ENCODE results near the gene NOL7. TPM values are rescaled to one million over a fixed set of nuclear protein-coding genes. Genes with fewer than 3 reads are reported as not detected.
A peak's percentile ranks its signal among the peaks of the same experiment; 100 is the strongest.

NOL7 gene
- total RNA-seq (2014; rRNA removed; shearing (Covaris generic)), result 75.0 and 76.3 TPM in 2 replicates
- polyA plus RNA-seq (2014; cell fraction: nucleus; rRNA removed), result 50.2 and 63.3 TPM in 2 replicates

GRCh38 chr6:13614926-13615791, at the start of gene NOL7:
NOL7 (plus strand) TSS chr6:13615335; CDS start chr6:13615359, 24 bp downstream.
- DNase-seq (ENCODE audit: extremely low read depth, low read depth), result peak; percentile 95

DNA sequence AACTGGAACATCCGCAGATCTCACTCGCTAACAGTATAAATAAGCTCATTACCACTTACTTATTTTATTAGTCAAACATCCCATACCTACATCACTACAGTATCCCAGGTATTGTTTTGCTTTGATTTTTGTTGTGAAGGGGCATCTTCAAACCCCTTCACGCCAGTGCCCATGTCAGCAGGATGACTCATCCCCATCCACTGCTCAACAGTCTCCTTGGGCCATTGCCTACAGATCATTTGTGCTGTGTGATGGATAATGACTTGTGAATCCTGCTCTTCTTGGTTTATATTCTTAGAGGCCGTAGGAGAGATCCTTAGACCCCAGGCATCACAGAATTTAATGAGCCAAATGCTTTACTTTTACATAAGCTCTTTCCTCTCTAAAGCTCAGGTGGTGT, 49.2 kb upstream of the NOL7 start:
- no peak for DNase-seq (ENCODE audit: extremely low read depth, low read depth)

DNA sequence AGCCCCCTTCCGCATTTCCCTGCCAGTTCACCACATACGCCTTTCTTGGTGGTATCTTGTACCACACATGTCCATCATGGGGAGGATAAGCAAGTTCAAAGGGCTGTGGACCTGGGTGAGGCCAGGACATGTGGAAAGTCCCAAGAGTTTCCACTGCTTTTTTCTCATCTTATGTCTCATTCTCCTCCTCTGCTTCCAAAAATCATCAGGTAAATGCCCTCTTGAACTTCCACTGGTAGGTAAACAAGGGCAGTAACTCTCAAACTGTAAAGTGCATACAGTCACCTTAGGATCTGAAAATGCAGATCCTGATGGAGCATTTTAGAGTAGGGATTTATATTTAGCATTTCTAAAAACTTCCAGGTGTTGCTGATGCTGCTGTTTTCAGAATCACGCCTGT, 48.6 kb upstream of the NOL7 start:
- no peak for DNase-seq (ENCODE audit: extremely low read depth, low read depth)

- DNase-seq (ENCODE audit: extremely low read depth, low read depth), result no peak
These were observed 46.2 kb upstream of the NOL7 start for GRCh38 chr6:13568970-13569369.

DNA sequence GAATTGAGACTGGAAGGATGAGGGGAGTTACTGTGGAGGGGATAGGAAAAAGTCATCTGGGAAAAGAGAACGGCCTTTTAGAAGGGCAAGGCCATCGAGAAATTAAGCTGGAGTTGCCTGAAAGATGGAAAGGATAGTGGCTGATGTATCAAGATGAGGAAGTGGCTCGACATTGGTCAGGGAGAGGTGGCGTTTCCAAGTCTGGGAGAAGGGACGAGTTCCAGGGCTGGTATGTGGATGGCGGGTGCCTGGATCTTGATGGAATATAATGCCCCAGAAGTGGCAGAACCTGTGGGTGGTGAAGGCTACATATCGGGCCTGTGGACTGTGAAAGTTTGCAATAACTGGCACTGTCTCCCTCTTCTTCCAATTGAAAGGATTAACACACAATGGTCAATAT, 42.9 kb upstream of the NOL7 start:
- no peak for DNase-seq (ENCODE audit: extremely low read depth, low read depth)

DNA sequence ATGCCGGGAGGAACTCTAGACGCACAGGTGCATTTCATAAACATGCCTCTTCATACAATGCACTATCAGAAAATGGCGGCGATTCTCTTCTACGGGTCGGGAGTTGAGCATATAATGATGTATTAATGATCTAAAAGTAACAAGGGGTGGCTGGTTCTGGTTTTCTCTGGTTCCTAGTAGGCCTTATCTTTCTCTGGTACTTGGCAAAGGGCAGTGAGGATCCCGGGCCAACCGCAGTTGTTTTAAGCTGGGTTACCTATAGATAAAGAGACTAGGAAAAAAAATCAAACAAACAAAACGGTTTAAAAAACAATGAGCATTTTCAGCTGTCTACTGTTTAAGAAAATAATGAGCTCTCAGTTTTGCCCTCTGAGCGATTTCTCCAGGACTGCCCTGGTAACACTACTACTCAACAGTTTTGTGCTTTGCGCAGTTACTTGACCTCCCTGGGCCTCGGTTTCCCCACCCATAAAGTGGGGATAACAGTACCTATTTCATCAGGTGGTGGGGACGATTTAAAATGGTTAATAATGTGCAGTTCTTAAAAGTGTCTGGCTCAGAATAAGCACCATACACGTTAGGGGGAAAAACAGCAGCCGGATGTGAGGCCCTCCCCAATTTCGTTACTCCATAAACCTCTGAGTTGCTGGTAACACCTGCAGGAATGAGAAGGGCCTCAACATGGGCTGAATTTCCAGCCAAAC, 42.0 kb upstream of the NOL7 start:
- DNase-seq (ENCODE audit: extremely low read depth, low read depth), result no peak

- DNase-seq (ENCODE audit: extremely low read depth, low read depth), result peak; percentile 13
These were observed 41.4 kb upstream of the NOL7 start for GRCh38 chr6:13573669-13574110.

- peak; percentile 84 for DNase-seq (ENCODE audit: extremely low read depth, low read depth)
These were observed 41.0 kb upstream of the NOL7 start for GRCh38 chr6:13574149-13574570.

- peak; percentile 73 for DNase-seq (ENCODE audit: extremely low read depth, low read depth)
These were observed 40.4 kb upstream of the NOL7 start, which contains the start of gene SIRT5 for GRCh38 chr6:13574571-13575376. SIRT5 (plus strand) TSS chr6:13574601; CDS start chr6:13584111, 9,510 bp downstream.

DNA sequence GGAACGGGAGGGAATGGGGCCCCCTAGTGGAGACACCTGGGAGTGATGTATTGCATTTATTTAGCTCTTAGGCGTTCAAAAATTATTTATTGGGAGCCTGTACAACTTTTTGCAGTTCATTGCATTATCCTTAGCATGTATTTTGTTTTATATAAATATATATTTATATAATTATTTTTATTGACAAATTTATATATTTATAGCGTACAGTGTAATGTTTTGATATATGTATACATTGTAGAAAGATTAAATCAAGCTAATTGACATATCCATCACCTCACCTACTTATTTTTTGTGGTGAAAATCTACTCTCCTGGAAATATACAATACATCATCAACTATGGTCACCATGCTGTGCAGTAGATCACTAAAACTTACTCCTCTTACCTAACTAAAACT, 39.8 kb upstream of the NOL7 start:
- DNase-seq (ENCODE audit: extremely low read depth, low read depth), result no peak

DNA sequence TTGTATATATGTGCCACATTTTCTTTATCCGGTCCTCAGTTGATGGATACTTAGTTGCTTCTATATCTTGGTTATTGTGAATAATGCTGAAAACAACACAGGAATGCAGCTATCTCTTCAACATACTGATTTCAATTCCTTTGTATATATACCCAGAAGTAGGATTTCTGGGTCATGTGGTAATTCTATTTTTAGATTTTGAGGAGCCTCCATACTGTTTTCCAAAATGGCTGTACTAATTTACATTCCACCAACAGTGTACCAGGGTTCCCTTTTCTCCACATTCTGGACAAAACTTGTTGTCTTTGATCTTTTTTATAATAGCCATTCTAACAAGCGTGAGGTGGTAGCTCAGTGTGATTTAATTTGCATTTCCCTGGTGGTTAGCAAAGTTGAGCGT, 39.1 kb upstream of the NOL7 start:
- no peak for DNase-seq (ENCODE audit: extremely low read depth, low read depth)

GRCh38 chr6:13577926-13578325, 37.2 kb upstream of the NOL7 start:
- no peak for DNase-seq (ENCODE audit: extremely low read depth, low read depth)

- no peak for DNase-seq (ENCODE audit: extremely low read depth, low read depth)
These were observed 35.2 kb upstream of the NOL7 start for GRCh38 chr6:13579911-13580310.

DNA sequence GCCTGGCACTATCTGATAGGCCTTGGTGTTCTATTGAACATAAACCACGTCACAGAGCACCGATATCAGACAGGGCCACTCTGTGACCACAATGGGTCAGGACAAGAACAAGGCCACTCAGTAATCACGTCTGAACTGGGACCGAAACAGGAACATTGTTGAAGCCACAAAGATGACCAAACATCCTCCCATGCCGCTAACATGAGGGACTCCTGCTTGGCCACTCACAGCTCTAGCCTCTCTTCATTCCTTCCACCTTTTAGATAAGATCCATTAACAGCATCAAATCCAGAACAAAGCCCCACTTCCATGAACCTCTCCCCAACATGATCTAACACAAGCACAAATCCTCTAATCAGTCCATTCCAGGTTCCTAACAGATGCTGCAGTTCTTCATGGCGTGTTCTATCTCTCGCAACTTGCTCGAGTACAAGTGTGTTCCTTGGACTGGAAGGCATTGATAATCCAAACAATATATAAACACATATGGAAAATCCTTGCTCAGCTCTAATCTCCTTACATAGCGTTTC, 33.4 kb upstream of the NOL7 start:
- no peak for DNase-seq (ENCODE audit: extremely low read depth, low read depth)

GRCh38 chr6:13586603-13587542, 28.3 kb upstream of the NOL7 start:
- no peak for DNase-seq (ENCODE audit: extremely low read depth, low read depth)

DNA sequence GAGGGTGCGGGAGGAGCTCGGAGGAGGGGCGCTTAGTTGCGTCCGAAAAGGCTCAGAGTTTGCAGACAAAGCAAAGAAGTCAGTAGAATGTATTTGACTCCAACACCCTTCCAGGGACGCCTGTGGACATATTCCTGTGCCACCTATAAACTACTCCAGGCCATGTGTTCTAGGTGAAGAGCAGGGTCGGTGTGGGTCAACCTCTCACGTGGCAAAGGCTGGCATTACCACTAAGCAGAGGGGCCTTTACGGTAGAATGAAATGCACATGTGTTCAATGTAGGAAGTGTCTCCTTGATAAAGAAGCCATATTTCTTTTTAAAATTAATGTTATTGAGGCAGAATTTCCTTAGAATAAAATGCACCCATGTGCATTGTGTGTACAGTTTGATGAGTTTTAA, 25.3 kb upstream of the NOL7 start:
- no peak for DNase-seq (ENCODE audit: extremely low read depth, low read depth)

DNA sequence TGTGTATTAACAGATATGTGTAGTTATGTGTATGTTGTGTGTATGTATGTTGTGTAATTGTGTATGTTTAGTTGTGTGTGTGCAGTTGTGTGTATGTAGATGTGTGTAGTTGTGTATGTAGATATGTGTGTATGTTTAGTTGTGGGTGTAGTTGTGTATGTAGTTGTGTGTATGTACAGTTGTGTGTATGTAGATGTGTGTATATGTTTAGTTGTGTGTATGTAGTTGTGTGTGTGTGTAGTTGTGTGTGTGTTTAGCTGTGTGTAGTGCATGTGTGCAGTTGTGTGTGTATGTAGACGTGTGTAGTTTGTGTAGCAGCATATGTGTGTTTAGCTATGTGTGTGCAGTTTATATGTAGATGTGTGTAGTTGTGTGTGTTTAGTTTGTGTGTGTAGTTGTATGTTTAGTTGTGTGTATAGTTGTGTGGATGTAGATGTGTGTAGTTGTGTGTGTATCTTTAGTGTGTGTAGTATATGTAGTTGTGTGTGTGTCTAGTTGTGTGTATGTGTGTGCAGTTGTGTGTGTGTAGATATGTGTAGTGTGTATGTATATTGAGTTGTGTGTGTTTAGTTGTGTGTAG, 24.5 kb upstream of the NOL7 start:
- DNase-seq (ENCODE audit: extremely low read depth, low read depth), result no peak

GRCh38 chr6:13591205-13591921, 23.8 kb upstream of the NOL7 start:
- no peak for DNase-seq (ENCODE audit: extremely low read depth, low read depth)

Measured in NCI-H460 (cell line).